CD4-positive, alpha-beta T cell treated with Interferon alpha-2 for 1 hour (primary cell): ENCODE results near the gene PEDS1.
"Not testable (repeated sequence)": the region's sequence is repeated elsewhere in the genome, so short reads cannot be mapped to it uniquely, and the experiment has no call there.

Source experiments
- DNase-seq, 2 donors: peaks; one replicate each; pipeline ENCODE4 v3.0.0-alpha.2; 2020 to 2022

PEDS1 gene

DNA sequence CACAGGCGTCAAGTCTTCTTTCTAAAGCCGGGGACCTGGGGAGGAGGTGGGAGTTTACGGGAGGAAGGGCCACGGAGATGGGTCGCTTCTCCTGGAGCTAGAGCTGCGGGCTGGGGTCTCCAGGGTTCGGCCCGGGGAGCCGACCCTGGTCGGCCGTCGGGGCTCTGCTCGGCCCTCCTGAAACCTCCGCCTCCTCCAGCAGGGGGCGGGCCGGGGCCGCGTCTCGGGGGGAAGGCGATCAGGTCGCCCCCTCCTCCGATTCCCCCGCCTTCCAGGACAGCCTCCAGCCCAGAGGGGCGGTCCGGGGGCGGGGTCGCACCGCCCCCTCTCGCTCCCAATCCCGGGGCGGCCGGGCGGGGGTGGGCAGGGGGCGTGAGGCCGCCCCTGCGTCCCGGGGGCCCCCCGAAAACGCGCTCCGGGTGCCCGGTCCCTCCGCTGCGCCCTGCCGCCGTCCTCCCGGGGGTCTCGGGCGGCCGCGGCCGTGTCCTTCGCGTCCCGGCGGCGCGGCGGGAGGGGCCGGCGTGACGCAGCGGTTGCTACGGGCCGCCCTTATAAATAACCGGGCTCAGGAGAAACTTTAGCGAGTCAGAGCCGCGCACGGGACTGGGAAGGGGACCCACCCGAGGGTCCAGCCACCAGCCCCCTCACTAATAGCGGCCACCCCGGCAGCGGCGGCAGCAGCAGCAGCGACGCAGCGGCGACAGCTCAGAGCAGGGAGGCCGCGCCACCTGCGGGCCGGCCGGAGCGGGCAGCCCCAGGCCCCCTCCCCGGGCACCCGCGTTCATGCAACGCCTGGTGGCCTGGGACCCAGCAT lies 36.9 kb upstream of the PEDS1 start, which contains the start of gene CEBPB:
Gene CEBPB, plus strand, starts transcription at position 580 of the 814 bp plus-strand sequence. Its CDS starts 204 bp downstream, at position 784.
- DNase-seq: peak; percentile 86 to 87

DNA sequence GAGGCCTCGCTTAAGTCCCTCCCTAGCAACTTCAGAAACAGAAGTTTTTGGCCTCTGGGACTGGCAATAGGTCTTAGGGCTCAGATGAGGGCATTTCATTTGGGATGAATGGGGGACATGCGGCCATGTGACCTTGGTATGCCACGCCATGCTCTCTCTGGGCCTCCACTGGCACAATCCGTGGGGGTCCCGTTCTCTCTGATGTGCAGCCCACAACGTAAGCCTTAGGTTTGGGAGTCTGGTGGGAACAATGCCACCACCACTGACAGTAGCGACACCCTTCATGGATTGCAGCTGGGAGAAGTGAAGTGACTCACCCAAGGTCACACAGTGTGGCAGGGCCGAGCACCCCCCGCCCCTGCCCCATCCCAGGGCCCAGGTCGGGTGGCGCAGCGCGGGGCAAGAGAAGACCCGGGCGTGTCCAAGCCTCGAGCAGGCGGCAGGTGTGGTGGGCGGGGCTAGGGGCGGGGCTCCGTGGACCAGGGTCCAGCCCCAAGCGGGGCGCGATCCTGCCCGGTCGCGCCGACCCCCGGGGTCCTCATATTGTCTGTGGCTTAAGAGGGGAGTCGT lies 36.2 kb upstream of the PEDS1 start:
- peak; percentile 10 to 46 for DNase-seq

DNA sequence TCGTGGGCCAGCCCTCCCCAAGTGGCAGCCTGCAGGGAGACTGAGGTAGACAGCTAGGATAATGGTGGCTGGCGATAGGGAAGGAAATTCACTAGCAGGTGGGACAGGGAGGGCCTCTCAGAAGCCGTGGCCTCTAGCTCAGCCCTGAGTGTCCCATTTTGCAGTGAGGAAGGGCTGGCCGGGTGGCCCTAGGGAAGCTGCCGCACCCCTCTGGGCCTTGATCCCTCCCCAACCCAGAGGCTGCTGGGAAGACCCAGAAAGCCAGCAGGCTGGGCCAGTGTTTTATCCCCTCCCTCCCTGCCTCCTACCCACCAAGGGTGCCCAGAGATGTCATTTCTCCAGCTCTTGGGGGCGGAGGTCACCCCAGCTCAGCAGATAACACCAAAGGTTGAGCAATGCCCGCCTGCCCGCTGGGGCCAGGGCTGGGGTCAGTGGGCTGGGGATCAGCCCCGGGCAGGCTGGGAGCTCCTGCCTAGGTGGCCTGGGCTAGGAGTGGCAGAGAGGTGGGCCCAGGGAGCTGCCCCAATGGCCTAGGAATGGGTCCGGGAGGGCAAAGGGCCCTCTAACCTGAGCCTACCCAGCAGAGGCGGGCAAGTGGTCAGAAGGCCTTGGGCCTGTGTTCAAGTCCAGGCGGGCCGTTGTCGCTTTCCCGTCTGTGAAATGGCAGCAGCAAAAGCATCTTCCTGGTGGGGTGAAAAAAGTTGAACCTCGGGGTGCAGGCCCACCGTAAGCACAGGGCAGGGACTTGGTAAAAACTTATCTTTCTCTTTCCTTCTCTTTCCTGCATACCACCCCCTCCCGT lies 35.6 kb upstream of the PEDS1 start:
- no peak for DNase-seq

DNA sequence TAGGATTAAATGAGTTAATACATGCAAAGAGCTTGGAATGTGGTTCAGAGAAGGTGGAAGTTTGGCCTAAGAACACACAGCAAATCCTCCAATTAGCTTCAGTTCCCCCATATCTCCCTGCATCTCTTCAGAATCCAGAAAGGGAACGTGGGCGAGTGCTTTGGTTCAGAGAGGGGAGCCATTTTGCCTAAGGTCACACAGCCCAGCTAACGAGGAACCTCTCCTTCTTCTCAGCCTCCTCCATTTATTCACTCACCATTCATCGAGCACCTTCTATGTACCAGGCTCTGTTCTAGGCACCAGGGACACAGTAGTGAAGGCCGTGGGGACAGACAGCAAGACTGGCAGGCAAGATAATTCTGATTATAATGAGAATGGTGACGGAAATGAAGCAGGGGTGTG lies 34.8 kb upstream of the PEDS1 start:
- DNase-seq: no peak

DNA sequence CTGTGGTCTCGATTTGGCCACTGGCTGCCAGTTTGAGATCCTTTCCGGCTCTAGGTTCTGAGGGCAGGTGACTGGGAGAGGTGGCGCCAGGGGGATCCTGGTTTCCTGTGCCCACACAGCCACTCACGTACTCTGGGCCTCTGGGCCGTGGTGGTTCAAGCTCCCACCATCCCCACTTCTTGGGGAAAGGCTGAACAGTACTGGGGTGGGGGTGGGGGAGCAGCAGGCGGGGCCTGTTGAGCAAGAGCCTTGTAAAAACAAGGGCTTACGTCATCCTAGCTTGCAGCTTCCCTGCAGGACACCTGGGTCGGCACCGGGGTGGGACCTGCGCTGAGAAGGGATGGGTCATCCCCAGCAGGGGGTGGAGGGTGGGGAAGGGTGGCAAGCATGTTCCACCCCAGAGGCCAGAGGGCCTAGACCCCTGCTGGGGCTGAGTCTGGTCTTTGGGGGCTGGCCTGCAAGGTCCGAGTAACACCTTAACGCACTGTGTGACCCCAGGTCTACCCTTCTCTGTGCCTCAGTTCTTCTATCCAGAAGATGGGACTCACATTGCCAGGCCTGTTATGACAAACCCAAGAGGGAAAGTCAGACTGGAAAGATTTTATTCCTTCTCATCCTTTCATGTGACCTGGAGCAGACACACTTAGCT lies 34.0 kb upstream of the PEDS1 start:
- DNase-seq: no peak

DNA sequence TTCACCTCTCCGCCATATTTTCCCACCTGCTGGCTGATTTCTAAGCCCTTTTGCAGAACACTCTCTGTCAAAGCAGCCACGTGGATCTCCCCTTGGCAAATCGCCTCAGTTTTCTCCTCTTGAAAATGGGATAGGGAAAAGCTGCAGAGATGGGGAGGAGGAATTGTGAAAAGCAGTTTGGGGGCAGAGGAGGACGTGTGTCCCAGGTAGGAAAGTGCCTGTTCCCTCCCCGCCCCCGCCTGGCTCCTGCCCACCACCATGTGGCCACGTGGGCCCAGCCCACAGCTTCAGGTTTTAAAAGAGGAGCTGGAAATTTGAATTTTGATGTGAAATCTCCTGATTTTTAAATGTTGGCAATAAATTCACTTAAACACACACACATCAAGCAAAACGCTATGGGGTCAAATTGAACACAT lies 33.5 kb upstream of the PEDS1 start:
- no peak for DNase-seq

DNA sequence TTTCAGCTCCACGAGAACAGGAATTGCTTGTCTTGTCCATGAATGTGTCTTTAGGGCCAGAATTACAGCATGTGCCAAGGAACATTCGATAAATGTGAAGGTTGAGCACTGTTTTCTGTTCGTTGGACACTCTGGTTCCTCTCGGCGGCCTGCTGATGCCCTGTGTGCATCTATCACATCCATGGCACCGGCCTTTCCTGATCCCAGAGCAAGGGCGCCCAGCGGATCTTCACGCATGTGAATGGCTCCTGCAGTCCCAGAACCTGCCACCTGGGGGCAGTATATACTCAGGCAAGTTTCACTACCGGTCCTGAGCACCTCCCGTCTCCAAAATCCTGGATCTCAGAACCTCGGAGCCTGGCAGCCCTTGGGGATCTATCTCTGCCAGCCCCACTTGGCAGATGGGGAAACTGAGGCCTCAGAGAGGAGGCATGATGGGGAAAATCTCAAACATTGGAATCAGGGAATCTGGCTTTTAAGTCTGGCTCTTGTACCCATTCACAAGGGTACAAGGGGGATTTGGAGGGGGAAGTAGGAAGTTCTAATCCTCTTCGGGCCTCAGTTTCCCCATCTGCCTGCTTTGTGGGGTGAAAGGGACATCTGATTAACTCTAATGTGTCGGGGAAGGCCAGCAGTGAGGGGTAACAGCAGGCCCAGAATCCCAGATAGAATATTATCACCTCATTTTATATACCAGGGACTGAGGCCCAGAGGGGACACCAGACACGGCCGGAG lies 32.8 kb upstream of the PEDS1 start:
- DNase-seq: peak; percentile 82 to 86

DNA sequence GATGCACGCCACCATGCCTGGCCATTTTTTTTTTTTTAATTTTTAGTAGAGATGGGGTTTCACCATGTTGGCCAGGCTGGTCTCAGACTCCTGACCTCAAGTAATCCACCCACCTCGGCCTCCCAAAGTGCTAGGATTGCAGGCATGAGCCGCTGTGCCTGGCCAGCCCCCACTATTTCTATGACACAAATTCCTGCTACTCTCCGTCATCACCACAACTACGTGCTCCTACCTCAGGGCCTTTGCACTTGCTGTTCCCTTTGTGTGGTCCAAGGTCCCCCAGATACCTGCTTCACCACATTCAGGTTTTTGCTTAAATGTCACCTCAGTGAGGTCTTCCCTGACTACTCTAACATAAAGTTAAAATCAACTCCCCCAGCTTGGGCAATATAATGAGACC lies 31.9 kb upstream of the PEDS1 start:
- no peak for DNase-seq

DNA sequence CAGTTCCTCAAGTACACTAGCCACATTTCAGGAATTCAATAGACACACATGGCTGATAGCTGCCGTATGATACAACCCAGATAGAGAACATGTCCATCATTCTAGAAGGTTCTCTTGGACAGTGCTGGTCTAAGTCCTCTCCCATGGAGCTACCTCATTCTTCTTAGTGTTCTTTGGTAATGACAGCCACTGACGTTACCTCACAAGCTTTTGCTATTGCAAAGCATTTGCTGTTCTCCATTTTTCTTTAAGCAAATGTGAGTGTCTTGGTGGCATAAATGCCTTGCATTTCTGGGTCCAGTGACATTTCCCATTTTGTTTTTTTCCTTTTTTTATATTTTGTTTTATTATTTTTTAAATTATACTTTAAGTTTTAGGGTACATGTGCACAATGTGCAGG lies 28.8 kb upstream of the PEDS1 start:
- DNase-seq: no peak

DNA sequence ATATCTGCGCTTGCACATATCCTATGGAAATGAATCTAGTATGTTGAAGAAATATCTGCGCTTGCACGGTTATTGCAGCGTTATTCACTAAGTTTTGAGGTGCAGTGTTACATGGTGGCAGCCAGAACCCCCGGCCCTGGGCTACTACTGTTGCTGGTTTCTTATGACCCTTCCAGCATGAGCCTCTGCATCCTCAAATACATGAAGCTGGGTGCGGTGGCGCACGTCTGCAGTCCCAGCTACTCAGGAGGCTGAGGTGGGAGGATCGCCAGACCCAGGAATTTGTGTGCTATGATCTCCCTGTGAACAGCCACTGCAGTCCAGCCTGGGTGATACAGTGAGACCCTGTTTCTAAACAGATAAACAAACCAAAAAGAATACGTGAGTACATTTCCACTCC lies 27.8 kb upstream of the PEDS1 start:
- DNase-seq: no peak

DNA sequence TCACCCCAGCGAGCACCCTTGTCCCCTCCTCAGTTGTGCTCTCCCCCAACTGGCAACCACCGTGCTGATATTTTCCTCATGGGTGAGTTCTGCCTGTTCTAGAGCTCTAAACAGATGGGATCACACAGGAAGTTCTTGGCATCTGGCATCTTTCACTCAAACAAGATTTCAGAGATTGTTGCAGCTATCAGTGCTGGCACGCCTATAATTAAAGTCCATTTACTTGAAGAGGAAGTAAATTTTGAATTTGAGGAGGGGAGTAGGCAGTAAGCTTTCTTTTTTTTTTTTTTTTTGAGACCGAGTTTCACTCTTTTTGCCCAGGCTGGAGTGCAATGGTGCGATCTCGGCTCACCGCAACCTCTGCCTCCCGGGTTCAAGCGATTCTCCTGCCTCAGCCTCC lies 25.1 kb upstream of the PEDS1 start:
- not testable (repeated sequence) for DNase-seq

DNA sequence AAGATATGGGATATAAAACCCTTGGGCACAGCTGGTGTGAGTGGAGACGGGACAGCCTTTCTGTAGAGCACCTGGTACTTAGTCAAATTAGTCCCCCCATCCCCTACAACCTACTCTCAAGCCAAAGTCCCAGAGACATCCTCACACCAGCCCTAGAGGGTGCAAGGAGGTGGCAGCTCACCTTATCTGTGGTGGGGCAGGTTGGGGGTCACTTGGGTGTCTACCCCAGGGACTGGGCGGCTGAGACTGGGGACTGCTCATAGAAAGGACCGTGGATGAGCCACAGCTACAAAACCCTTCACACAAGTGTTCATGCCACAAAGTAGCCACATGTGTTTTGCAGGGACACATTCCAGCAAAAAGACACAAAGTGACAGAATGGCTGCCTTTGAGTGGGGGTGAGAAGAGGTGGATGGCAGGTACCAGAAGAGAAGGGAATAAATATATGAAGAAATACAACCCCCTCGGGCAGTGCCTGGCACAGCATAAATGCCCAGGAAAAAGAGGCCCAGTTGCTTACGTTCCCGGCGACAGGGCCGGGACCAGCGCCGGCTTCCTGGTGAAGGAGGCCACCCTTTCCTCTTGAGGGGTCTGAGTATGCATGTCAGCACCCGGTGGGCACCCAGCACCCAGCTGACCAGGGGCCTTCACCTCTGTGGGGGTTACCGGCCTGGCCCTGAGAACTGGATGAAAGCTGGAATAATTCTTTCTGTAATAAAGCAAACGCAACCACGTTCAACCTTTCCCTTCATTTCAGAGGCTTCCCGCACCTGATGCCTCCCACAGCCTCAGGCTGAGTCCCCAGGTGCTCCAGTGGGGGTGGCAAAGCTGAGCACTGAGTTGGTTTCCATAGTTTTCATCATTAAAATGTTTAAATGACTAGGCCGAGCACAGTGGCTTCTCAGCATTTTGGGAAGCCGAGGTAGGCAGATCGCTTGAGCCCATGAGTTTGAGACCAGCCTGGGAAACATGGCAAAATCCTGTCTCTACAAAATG lies 22.7 kb upstream of the PEDS1 start:
- DNase-seq: no peak

DNA sequence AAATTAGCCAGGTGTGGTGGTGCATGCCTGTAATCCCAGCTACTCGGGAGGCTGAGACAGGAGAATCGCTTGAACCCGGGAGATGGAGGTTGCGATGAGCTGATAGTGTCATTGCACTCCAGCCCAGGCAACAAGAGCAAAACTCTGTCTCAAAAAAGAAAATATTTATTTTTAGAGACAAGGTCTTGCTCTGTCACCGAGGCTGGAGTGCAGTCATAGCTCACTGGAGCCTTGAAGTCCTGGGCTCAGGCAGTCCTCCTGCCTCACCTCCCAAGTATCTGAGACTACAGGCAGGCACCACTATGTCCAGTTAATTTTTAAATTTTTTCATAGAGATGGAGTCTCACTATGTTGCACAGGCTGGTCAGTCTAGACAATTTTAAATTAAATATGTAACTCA lies 20.9 kb upstream of the PEDS1 start:
- DNase-seq: no peak

DNA sequence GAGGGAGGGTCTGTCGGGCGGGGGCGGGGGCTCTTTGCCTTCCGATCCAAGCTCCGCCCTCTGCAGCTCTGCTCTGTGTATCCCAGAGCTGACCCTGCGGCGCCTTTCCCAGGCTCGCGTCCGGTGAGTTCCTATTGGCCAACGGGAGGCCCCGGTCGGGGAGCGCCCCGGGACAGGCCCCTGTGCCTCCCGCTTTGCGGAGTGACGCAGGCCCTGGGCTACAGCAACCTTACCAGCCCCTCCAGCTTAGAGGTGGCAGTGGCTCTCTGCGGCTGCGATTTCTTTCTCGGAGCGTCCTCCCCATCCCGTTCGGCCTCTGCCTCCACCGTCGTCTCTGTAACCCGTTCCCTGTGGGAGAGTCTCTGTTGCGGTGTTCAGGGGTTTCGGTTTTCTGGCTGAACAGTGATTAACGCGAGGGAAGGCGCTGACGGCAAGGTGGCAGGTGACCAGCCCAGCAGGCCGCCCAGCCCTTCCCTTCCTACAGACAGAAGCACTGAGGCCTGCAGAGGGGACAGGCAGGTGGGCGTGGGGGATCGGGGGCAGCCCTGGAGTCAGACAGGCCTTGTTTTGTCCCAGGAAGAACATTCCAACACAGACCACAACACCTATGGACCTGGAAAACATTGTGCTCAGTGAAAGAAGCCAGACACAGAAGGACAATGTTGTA lies 19.0 kb upstream of the PEDS1 start:
- DNase-seq: no peak

DNA sequence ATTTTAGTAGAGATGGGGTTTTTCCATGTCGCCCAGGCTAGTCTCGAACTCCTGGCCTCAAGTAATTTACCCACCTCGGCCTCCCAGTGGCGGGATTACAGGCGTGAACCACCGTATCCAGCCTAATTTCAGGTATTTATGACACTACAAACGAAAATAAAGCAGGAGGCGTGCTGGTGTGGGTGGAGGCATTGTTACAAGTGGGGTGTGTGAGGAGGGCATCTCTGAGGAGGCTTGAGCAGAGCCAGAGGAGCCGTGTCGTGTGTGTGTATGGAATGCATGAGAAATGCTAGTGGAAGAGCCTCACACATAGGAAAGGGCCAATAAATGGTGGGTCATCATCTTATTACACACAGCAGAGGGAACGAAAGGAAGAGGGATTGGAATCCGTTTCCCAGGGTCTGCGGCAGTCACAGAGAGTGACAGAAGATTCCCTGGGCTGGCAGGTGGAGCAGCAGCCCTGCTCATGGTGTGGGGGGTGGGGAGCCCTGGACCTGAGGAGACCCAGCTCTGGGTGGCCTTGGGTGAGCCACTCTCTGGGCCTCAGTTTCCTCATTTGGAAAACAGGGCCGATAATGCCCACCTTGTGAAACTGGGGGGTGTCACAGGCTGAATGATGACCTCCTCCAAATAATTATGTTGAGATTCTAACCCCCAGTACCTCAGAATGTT lies 17.2 kb upstream of the PEDS1 start:
- no peak for DNase-seq

DNA sequence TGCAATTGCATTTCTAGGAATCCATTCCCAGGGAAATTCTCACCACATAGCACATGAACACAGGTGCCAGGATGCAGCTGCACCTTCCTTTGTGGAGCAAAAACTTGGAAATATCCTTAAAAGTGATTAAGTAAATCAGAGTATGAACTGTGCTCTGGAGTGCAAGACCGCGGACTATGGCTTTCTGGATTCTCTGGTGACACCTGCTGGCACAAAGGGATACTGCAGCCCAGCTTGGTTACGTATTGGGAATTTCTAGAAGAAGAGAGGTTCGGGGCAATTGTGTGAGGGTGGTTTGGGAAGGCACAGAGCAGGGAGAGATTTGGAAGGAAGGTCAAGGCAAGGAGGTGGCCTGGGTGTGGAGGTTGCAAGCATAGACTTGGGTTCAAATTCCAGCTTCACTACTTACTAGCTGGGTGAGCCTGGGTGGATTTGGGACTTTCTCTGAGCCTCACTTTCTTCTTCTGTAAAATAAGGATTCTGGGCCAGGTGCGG lies 15.9 kb upstream of the PEDS1 start:
- peak; percentile 76 to 83 for DNase-seq

DNA sequence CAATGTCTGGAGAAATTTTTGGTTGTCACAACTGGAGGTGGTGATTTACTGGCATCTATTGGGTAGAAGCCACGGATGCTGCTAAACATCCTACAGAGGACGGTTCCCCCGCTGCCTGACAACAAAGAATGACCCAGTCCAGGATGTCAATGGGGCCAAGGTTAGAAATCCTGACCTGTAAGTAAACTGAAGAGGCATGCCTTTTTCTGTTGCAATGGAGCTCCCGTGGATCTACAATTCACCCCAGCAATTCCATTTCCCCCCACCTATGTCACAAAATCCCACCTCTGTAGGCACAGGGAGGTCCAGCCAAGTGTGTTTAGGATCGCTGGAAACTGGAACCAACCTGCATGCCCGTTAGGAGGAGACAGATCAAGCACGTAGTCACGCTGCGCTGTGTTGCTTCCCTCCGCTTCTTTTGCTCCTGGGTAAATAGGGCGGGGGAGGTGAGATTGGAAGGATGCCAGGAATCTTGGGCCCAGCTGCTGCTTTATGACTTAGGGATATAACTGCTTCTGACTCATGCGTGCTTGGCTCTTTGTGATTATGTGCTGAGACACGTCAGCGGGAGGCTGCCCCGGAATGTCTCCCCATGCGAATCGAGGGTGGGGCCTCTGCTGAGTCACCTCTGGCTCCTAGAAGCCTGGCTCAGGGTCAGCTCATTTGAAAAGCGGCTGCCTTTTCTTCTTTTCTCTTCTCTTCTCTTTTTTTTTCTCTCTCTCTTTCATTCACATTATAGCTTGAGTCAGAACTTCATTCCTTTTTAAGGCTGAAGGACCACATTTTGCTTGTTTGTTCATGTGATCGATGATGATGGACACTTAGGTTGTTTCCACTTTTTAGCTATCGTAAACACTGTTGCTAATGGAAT lies 12.4 kb upstream of the PEDS1 start:
- DNase-seq: peak; percentile 63 to 85

DNA sequence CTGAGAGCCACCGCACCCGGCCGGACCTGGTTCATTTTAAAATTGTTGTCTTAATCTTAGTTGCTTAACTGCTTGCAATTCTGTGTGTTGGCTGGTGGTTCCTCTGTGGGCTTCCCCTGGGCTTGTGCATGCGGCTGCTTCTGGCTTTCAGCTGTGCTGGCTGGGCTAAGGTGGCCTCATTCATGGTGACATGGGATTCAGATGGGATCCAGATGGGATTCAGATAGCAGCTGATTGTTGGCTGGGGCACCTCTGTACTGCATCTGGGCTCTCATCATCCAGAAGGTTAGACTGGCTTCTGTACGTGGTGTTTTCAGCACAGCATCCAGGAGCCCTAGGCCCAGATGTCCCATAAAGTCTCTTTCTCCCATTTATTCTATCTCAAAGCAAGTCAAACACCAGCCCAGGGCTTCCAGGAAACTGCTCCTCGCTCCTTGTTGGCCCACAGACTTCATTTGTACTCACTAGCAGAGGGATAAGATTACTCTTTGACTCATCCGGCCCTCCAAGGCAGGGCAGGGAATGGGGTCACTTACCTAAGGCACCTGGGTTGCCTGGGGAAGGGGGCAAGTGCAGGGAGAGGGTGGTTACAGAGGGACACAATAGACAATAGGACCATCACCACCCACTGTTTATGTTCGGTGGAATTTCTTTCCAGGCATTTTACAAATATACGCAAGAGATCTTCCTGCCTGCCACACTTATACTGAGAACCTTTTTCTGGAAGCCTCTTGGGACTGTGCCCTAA lies 10.2 kb upstream of the PEDS1 start:
- DNase-seq: no peak
